Measurements from ENCODE around the gene ACADSB. TPM values are rescaled to one million over a fixed set of nuclear protein-coding genes. Genes with fewer than 3 reads are reported as not detected.

ACADSB gene
- 22.7 and 22.8 TPM in 2 replicates for total RNA-seq

DNA sequence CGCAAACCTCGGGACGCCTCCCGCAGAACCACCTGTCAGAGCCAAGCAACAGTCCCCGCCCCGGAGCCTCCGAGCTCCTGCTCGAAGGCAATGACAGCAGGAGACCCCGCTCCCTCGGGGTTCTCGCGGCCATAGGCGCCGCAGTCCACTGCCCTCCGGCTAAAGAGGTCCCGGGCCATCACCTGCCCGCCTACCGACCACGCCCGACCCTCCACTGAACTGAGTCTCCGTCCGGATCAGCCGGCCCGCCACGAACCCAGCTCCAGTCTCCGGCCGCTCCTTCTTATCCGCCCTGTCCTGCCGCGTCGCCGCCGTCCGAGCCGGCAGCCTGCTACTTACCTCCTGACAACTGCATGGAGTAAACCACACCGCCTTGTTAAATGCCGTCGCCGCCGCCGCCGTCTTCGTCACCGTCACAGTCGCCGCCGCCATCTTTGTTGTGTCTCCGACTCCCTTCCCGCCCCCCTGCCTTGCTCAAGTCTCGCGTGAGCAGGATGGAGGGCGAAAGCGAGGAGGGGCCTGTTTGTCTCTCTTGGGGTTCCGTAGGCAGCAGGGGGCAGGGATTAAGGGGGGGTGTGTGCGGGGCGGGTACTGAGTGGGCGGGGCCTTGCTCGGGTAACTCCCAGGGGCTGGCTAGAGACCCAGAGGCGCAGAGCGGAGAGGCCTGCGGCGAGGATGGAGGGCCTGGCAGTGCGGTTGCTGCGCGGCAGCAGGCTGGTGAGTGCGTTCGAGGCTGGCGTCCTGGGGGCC lies at the start of gene ACADSB, which contains the start of gene IKZF5:
Gene ACADSB, plus strand, starts transcription at position 652 of the 750 bp plus-strand sequence. Its CDS starts 24 bp downstream, at position 676.
Gene IKZF5, minus strand, starts transcription at position 441 of the 750 bp plus-strand sequence. CDS start 10,170 bp downstream, outside the sequence.
- H3K9me3 Mint-ChIP-seq = no peaks in the 10 kb centered on the region
- ATAC-seq (ENCODE audit: low read depth) (peak; percentile 94), DNase-seq (peak; percentile 83)
- peaks cover 50% of the 10 kb centered on the region for H3K4me1 Mint-ChIP-seq
- intact Hi-C loops (cut with micrococcal nuclease) = loop anchor here (1.0 to 10.0 kb wide), 9 partner anchors 28 to 1786 kb away; partner anchors contain the start of genes ATE1, BUB3, C10orf88 and CHST15
- CTCF ChIA-PET = interaction anchor here (1.0 to 1.5 kb wide), 2 partner anchors 35 to 137 kb away, joined by 3 to 4 read pairs; no protein-coding TSS in a partner anchor
- TF ChIP-seq, protein P1, sequence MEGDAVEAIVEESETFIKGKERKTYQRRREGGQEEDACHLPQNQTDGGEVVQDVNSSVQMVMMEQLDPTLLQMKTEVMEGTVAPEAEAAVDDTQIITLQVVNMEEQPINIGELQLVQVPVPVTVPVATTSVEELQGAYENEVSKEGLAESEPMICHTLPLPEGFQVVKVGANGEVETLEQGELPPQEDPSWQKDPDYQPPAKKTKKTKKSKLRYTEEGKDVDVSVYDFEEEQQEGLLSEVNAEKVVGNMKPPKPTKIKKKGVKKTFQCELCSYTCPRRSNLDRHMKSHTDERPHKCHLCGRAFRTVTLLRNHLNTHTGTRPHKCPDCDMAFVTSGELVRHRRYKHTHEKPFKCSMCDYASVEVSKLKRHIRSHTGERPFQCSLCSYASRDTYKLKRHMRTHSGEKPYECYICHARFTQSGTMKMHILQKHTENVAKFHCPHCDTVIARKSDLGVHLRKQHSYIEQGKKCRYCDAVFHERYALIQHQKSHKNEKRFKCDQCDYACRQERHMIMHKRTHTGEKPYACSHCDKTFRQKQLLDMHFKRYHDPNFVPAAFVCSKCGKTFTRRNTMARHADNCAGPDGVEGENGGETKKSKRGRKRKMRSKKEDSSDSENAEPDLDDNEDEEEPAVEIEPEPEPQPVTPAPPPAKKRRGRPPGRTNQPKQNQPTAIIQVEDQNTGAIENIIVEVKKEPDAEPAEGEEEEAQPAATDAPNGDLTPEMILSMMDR (IDR thresholded peaks at IDR 0.05) = no peak
- POLR2A ChIA-PET = interaction anchor here (0.5 to 3.5 kb wide), 13 partner anchors 11 to 1907 kb away, joined by 3 to 43 read pairs (median 5); partner anchors contain the start of genes BUB3, C10orf88, FAM53B and PSTK
- H3K36me3 Mint-ChIP-seq (ENCODE audit: low read depth) = peaks cover 27% of the 10 kb centered on the region
- H3K4me3 Mint-ChIP-seq = peak within 1 kb of the TSS; percentile 96
- peak within 1 kb of the TSS; percentile 96 for H3K27ac Mint-ChIP-seq
- H3K27me3 Mint-ChIP-seq = no peaks in the 10 kb centered on the region

GRCh38 chr10:122962405-122962804 lies 46.4 kb upstream of the ACADSB start:
- TF ChIP-seq, protein P1 (IDR thresholded peaks at IDR 0.05) = no peak
- peaks cover 16% of the 10 kb centered on the region for H3K9me3 Mint-ChIP-seq
- no peak overlapping the region for H3K4me3 Mint-ChIP-seq
- no peak overlapping the region for H3K27ac Mint-ChIP-seq
- POLR2A ChIA-PET = no interaction called here
- CTCF ChIA-PET = no interaction called here
- peaks cover 7% of the 10 kb centered on the region for H3K27me3 Mint-ChIP-seq
- H3K4me1 Mint-ChIP-seq = no peaks in the 10 kb centered on the region
- DNase-seq (no peak), ATAC-seq (ENCODE audit: low read depth) (no peak)
- intact Hi-C loops (cut with micrococcal nuclease) = no loop called here
- H3K36me3 Mint-ChIP-seq (ENCODE audit: low read depth) = peaks cover 2% of the 10 kb centered on the region

GRCh38 chr10:122966879-122967278 lies 41.9 kb upstream of the ACADSB start:
- Mint-ChIP-seq H3K27me3 (peaks cover 13% of the 10 kb centered on the region), H3K9me3 (peaks cover 31% of the 10 kb centered on the region), H3K36me3 (ENCODE audit: low read depth) (peaks cover 2% of the 10 kb centered on the region), H3K27ac (no peak overlapping the region), H3K4me1 (no peaks in the 10 kb centered on the region), H3K4me3 (no peak overlapping the region)
- ChIA-PET POLR2A (no interaction called here), CTCF (no interaction called here)
- ATAC-seq (ENCODE audit: low read depth) (no peak), DNase-seq (no peak)
- intact Hi-C loops (cut with micrococcal nuclease) = no loop called here
- TF ChIP-seq, protein P1 (IDR thresholded peaks at IDR 0.05) = no peak

DNA sequence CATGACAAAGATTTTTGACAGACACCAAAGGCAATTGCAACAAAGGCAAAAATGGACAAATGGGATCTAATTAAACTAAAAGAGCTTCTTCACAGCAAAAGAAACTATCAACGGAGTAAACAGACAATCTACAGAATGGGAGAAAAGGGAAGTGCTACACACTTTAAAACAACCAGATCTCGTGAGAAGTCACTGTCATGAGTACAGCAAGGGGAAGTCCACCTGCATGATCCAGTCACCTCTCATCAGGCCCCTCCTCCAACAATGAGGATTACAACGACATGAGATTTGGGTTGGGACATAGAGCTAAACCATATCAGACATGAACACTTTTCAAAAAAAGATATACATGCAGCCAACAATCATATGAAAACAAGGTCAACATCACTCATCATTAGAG lies 40.1 kb upstream of the ACADSB start:
- TF ChIP-seq, protein P1 (IDR thresholded peaks at IDR 0.05) = no peak
- Mint-ChIP-seq H3K4me1 (no peaks in the 10 kb centered on the region), H3K36me3 (ENCODE audit: low read depth) (peaks cover 2% of the 10 kb centered on the region), H3K4me3 (no peak overlapping the region), H3K9me3 (peaks cover 31% of the 10 kb centered on the region), H3K27me3 (peaks cover 13% of the 10 kb centered on the region), H3K27ac (no peak overlapping the region)
- intact Hi-C loops (cut with micrococcal nuclease) = no loop called here
- no peak for ATAC-seq (ENCODE audit: low read depth)
- DNase-seq = no peak
- CTCF ChIA-PET = no interaction called here
- POLR2A ChIA-PET = no interaction called here

GRCh38 chr10:122974023-122974422 lies 34.8 kb upstream of the ACADSB start:
- no peak overlapping the region for H3K27ac Mint-ChIP-seq
- H3K4me3 Mint-ChIP-seq = no peak overlapping the region
- ChIA-PET CTCF (no interaction called here), POLR2A (interaction anchor here (0.5 kb wide), 1 partner anchor 169 kb away, joined by 4 read pairs; no protein-coding TSS in a partner anchor)
- peaks cover 5% of the 10 kb centered on the region for H3K9me3 Mint-ChIP-seq
- H3K4me1 Mint-ChIP-seq = no peaks in the 10 kb centered on the region
- TF ChIP-seq, protein P1 (IDR thresholded peaks at IDR 0.05) = no peak
- DNase-seq (no peak), ATAC-seq (ENCODE audit: low read depth) (no peak)
- H3K27me3 Mint-ChIP-seq = peaks cover 7% of the 10 kb centered on the region
- no peaks in the 10 kb centered on the region for H3K36me3 Mint-ChIP-seq (ENCODE audit: low read depth)
- intact Hi-C loops (cut with micrococcal nuclease) = no loop called here

All from activated B cell treated with CpG ODN at 0.5 μM for 24 hours (primary cell).